GM21528 (cell line): ENCODE measurements around the gene MAP2K5.

Experiments
- ATAC-seq: cut with Tn5 transposase; IDR thresholded peaks from one replicate; pipeline ENCODE4 v1.9.1; 2021; ENCODE audit warnings: mild to moderate bottlenecking, moderate library complexity; ENCODE audit not compliant: unreplicated experiment, low FRiP score

The MAP2K5 gene

GRCh38 chr15:67796196-67797127, 254.0 kb downstream of the MAP2K5 start:
- ATAC-seq = no peak

- no peak for ATAC-seq
These were observed 257.3 kb downstream of the MAP2K5 start for GRCh38 chr15:67799801-67800205.

- ATAC-seq = no peak
These were observed 258.6 kb downstream of the MAP2K5 start for GRCh38 chr15:67801142-67801541.

GRCh38 chr15:67801926-67802914, 259.7 kb downstream of the MAP2K5 start:
- ATAC-seq = no peak

- ATAC-seq = no peak
These were observed 260.8 kb downstream of the MAP2K5 start for GRCh38 chr15:67803299-67803698.

GRCh38 chr15:67803996-67804843, 261.7 kb downstream of the MAP2K5 start:
- no peak for ATAC-seq

GRCh38 chr15:67805008-67805665, 262.6 kb downstream of the MAP2K5 start:
- ATAC-seq = no peak

GRCh38 chr15:67805666-67806516, 263.4 kb downstream of the MAP2K5 start:
- ATAC-seq = no peak

- ATAC-seq = no peak
These were observed 264.0 kb downstream of the MAP2K5 start for GRCh38 chr15:67806536-67806935.

- ATAC-seq = no peak
These were observed 264.6 kb downstream of the MAP2K5 start for GRCh38 chr15:67807141-67807540.

GRCh38 chr15:67807836-67808235, 265.3 kb downstream of the MAP2K5 start:
- ATAC-seq = no peak

GRCh38 chr15:67808821-67809220, 266.3 kb downstream of the MAP2K5 start:
- no peak for ATAC-seq

GRCh38 chr15:67809441-67809840, 266.9 kb downstream of the MAP2K5 start:
- ATAC-seq = no peak

GRCh38 chr15:67809866-67810265, 267.4 kb downstream of the MAP2K5 start:
- no peak for ATAC-seq

GRCh38 chr15:67812241-67812644, 269.7 kb downstream of the MAP2K5 start:
- no peak for ATAC-seq

GRCh38 chr15:67813104-67813634, 270.7 kb downstream of the MAP2K5 start:
- no peak for ATAC-seq

GRCh38 chr15:67815036-67815592, 272.6 kb downstream of the MAP2K5 start:
- no peak for ATAC-seq

- ATAC-seq = no peak
These were observed 274.2 kb downstream of the MAP2K5 start for GRCh38 chr15:67816668-67817067.
